Left colon (tissue), 2 donors: ENCODE measurements around the gene QRSL1. TPM values are rescaled to one million over a fixed set of nuclear protein-coding genes. Genes with fewer than 3 reads are reported as not detected.
"Not testable (repeated sequence)": the region's sequence is repeated elsewhere in the genome, so short reads cannot be mapped to it uniquely, and the experiment has no call there.

Source experiments
- ATAC-seq: fragments of 200-7000 bp; cut with Tn5 transposase; one replicate; pipeline ENCODE4 v1.9.1; 2020; ENCODE audit warnings: mild to moderate bottlenecking, moderate library complexity
- DNase-seq, 2 donors: peaks; one replicate each; pipeline ENCODE4 v3.0.0-alpha.2; 2020
- intact Hi-C, 2 donors: fragments of 100-400 bp; cut with DNase I in 1 of 2; cut with micrococcal nuclease in 1 of 2; formaldehyde crosslinking; loops; one replicate each; pipeline versions ENCODE4 v1.11.2 to v1.14.0; 2022; cut with DNase I, micrococcal nuclease
- total RNA-seq, 2 donors: library from RNA; stranded (reverse); fragmentation: NEBNext Ultra II Directional; extraction: Animal tissue kit (Norgen Biotek cat#: 25700); gene quantifications; one replicate each; pipeline ENCODE4 v1.2.1, GENCODE V29; 2021
- donor health status: DM: no; HTN: no; CAD: no.
- donor health status: DM: yes; HTN: yes; CAD: no.

QRSL1 gene
- total RNA-seq, 2 donors from 2014 or later, result 14.2 to 14.4 TPM

DNA sequence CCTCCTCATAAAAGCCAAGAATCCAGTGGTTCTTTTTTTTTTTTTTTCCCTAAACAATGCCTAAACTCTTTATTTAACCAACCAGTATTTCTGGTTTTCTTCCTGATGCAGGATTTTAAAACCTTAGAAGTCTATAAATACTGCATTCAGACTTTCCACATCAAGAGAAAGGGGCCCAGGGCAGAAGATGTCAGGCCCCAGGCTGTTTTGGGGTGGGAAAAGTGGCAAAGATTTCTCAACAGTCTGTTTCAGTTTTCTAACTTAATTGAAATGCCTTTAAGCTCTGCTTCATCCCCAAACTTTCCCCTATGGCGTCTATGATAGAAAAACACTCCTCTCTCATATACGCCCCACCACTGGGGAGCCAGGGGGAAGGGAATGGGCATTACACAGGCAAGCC, 33.1 kb downstream of the QRSL1 start:
- DNase-seq (no peak), ATAC-seq (no peak)
- intact Hi-C loops, result no loop called here

DNA sequence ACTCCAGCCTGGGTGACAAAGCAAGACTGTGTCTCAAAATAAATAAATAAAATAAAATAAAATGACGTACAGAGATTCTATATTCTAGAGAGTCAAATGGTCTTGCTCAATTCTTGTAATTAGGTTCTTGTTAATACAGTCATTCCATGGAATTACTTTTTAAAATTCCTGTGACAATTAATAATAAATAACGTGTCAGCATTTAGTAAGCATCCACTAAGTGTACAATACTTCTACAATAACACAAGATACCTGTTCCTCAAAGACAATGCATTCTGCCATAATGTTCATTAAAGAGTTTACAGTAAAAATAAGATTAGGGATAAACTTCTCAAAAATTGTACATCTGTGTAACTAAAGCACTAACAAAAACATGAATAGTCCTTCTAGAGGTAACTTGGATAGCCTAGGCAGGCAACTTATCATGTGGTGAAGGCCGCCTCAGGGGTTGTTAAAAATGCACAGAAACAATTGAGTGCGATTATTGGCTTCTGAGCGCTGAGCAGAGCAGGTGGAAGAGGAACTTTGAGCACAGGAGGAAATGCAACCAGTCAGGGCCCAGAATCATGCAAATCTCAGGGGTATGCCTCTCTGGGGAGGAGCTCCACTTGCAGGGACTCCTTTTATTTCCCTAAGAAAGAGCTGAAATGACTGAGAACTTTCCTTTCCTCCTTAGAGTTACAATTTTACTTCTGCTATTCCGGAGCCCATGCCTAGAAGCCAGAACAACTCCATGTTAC, 37.1 kb downstream of the QRSL1 start:
- ATAC-seq, result peak; percentile 38
- no peak for DNase-seq
- intact Hi-C loops, result no loop called here

DNA sequence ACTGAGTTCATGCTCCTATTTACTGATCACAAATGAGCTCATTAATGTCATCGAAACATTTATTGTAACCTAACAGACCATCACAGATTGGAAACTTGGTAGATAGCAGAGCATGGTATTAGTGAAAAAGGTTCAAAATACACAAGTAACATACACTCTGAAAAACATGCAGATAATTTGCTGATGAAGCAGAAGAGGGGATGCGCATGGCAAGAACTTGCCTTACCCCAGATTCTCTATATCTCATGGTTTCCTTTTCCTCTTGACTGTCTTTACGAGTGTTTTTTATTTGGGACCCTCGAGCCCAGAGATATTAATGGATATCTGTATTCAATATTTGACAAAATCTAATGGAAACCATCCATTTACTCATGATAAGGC, 37.6 kb downstream of the QRSL1 start:
- DNase-seq (no peak), ATAC-seq (no peak)
- intact Hi-C loops, result no loop called here

DNA sequence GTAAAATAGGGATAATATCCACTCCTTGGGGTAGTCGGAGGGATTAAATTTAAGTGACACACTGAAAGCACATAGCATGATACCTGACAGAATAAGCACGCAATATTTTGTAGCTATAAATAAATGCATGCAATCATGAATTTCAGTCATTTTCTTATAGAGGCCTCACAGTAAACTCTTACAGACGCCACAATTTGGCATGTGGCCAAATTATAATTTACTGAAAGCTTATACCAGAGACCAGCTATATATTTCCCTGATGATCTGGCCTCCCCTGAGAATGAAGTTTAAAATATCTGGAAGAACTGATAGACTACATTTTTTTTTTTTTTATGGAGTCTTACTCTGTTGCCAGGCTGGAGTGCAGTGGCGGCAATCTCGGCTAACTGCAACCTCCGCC, 40.9 kb downstream of the QRSL1 start:
- intact Hi-C loops, result no loop called here
- no peak for ATAC-seq

DNA sequence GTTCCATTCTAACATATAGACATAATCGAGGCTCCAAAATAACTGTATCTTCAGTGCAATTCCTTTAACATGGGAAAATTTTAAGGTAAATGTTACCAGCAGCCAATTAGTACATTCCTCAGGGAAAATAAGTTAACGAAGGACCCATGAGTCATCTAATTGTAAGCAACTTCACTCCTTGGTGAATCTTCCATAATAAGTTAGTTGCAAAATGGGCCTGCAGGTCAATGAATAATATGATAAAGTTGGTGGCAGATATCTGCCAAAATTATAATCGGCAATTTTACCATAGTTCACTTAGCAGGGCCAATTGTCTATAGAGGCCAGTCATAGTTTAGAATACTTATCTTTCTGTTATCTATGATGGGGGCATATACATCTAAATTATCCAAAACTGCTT, 42.3 kb downstream of the QRSL1 start:
- DNase-seq, result no peak
- intact Hi-C loops, result no loop called here
- ATAC-seq, result no peak

More for the DNA sequence above, 40.9 kb downstream of the QRSL1 start:
- no peak for DNase-seq

DNA sequence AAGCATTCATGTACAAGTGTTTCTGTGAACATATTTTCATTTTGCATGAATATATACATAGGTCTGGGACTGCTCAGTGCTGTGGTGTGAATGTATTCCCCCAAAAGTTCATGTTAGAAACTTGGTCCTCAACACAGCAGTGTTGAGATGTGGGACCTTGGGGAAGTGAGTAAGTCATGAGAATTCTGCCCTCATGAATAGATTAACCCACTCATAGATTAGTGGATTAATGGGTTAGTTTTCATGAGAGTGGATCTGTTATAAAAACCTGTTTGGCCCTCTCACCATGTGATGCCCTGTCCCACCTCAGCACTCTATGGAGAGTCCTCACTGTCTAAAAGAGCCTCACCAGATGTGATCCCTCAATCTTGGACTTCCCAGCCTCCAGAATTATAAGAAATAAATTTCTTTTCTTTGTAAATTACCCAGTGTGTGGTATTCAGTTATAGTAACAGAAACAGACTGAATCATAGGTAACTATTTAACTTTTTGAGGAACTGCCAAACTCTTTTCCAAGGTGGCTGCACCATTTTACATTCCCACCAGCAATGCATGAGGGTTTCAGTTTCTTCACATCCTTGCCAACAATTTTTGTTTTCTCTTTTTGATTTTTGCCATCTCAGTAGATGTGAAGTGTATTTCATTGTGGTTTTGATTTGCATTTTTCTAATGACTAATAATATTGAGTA, 45.3 kb downstream of the QRSL1 start:
- intact Hi-C loops, result no loop called here
- ATAC-seq, result no peak
- DNase-seq, result no peak

DNA sequence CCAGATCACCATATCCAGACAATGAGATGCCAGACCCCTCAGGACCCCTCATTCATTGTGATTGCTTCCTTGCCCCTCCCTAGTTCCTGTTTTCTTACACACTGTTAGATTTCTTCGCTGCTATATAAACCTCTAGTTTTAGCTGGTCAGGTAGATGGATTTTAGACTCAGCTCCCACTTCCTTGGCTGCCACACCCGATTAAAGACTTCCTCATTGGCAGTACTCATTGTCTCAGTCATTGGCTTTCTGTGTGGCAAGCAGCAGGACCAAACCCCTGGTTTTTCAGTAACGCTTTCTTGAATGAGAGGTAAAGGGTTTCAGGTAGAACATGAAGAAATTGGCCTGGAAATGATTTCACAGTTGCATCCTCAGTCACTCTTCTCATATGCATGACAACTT, 47.9 kb downstream of the QRSL1 start:
- DNase-seq (peak in 1 of 2 donors; percentile 40), ATAC-seq (peak; percentile 99)
- intact Hi-C loops, result no loop called here

DNA sequence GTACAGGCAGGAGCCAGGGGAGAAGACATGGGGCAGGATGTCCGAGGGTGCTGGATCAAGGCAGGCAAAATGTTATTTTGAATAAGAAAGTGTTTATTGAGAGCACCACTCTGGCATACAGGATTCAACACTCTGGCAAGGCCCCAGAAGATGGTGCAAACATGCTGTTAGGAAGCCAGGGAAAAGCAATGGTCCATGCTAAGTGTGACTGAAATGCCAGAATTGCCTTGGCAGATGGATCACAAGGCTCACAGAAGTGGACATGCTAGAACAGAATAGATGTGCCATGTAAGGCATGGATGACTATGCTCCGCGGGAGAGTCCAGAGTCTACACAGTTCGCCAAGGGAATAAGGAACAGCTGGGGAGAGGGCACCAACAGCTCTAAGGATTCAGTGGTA, 54.6 kb downstream of the QRSL1 start:
- ATAC-seq, result no peak
- intact Hi-C loops, result no loop called here
- DNase-seq, result no peak

DNA sequence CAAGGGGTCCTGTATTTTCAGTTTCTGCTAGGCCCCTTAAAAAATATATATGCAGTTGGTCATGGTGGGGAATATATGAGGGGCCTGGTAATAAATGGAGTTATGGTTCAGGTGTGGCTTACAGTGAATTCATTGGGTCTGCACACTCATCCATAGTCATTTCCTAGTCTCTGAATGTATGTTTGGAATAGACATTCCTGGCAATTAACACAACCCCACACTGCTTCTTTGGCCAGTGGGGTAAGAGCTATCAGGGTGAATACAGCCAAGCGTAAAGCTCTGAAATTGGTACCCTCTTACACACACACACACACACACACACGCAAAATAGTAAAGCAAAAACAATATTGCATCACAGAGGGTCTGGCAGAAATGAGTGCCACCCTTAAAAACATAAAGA, 56.5 kb downstream of the QRSL1 start:
- no peak for DNase-seq
- intact Hi-C loops, result no loop called here
- no peak for ATAC-seq

DNA sequence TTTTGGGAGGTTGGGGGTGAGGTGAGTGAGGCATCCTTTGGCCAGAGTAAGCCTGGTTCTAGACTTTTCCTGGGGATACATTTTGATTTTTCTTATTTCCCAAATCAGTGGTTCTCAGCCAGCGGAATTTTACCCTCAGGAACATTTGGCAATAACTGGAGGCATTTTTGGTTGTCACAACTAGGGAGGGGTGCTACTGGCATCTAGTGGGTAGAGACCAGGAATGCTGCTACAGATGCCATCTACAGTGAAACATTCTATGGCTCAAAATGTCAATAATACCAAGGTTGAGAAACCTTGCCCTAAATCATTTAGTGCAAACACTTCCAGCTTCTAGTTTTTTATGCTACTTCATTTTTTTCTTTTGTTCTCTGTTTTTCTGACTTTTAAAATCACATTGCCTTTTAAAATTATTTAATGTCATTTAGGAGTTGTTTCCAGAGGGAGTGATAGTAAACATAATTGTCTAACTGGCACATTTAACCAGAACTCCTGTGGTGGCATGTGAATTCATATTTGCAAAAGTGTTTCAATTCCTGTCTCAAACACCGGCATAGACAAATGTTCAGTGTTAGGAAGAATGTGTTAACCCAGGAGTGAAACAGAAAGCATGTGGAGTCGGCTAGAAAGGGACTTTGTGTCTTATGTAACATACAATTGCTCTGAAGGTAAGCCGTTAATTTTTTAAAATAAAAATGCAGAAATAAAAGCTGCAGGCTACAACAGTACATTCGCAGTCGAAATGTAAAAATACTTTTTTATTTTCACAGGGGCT, 59.0 kb downstream of the QRSL1 start:
- ATAC-seq (peak; percentile 65), DNase-seq (no peak)
- intact Hi-C loops, result no loop called here

DNA sequence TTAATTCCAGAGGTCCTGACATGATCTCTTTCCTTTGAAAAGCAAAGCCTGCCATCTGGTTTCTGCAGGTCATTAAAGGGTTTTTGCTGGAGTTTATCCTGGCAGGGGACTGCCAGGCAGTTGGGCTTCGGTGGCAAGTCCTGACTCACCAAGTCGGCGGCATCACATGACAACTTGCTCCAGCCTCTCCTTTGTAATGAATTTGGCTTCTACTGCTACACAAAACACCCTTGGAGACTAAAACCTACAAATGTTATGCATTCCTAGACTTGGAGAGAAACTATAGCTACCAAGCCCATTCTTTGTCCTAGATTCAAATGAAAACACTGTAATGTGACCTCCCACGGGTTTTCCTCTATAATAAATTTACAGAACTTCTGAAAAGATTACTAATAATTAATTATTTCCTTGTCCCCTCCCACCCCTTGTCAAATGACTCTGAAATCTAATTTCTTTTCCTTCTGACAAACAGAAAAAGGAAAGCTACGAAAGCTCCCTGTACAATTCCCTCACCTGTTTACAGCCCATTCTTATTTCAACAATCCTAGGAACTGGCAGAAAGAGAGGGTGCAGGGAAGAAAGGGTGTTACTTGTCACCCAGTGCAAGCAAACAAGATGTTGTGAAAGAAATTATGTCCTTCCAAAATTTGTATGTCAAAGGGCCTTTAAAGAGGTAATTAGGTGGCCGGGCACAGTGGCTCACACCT, 62.9 kb downstream of the QRSL1 start:
- ATAC-seq (peak; percentile 66), DNase-seq (peak; percentile 27 to 61)
- intact Hi-C loops, result no loop called here

DNA sequence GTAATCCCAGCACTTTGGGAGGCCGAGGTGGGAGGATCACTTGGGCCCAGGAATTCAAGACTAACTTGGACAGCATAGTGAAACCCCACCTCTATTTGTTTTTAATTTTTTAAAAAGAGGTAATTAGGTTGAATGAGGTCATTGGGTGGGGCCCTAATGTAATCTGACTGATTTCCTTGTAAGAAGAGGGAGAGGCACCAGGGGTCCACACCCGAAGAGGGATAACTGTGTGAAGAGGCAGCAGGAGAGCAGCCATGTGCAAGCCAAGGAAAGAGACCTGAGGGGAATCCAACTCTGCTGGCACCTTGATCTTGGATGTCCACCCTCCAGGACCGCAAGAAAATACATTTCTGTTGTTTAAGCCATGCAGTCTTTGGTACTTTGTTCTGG, 63.4 kb downstream of the QRSL1 start:
- no peak for DNase-seq
- intact Hi-C loops, result no loop called here
- ATAC-seq, result peak; percentile 58

DNA sequence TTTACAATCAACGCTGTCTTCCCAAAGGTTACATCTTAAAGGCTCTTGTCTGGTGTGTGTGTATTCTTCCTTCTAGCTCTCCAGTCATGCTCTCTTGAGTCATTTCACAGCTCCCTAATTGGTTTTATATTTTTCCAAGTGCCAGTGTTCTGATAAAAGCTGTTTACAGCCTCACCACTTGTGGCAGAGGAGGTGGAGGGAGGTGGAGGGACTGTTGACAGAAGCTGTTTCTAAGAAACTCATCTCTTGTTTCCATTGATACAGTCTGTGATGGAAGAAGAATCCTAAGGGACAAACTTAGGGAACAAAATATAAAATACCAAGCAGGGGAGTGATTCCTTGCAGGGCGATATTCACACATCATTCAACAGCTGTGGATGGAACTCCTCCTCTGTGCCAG, 64.0 kb downstream of the QRSL1 start:
- intact Hi-C loops, result no loop called here
- peak; percentile 12 for ATAC-seq
- DNase-seq, result no peak

DNA sequence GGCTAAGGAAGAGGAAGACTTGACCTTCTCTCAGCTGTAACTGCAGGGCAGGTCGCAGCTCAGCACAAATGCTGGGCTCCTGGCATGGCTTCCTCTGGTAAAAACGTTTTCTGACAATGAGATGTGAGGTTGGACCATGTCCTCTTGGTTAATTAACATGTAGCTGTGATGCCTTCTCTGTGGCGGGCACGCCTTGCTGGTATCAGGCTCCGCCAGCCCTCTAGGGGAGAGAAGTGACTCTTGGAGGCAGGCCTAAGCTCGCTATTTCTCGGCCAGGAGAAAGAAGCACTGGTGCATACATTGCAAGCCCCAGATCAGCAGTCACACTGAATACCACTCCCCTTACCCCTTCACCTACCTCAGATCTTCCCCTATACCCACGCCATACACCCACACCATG, 65.0 kb downstream of the QRSL1 start:
- intact Hi-C loops, result no loop called here
- ATAC-seq, result peak; percentile 51
- peak in 1 of 2 donors; percentile 18 for DNase-seq

DNA sequence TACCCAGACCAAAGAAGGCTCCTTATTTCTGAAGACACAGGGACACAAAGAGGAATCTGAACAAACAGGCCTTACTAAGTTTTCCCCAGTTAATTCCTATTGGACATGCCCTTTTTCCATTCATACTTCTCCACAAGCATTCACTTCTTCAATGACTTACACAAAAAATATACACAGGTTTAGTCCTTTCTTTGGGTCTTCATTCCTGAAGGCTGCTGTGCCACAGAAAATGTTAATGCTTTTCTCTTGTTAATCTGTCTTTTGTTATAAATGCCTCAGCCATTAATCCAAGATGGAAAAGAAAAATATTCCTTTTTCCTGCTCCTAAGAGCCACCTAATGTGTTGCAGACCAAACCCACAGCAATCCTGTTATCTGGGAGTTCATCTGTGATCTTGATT, 71.2 kb downstream of the QRSL1 start:
- ATAC-seq (no peak), DNase-seq (no peak)

DNA sequence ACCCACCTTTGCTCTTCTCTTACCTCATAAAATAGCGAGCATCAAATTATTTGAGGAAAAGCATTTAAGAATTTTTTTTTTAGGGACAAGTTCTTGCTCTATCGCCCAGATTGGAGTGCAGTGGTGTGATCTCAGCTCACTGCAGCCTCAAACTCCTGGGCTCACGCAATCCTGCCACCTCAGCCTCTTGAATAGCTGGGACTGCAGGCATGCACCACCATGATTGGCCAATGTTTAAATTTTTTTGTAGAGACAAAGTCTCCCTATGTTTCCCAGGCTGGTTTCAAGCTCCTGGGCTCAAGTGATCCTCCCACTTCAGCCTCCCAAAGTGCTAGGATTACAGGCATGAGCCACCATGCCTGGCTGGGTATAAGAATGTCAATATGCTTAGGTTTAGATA, 71.8 kb downstream of the QRSL1 start:
- DNase-seq, intact Hi-C loops, ATAC-seq: not testable (repeated sequence)

More for the DNA sequence above, 71.2 kb downstream of the QRSL1 start:
- intact Hi-C loops, result no loop called here

DNA sequence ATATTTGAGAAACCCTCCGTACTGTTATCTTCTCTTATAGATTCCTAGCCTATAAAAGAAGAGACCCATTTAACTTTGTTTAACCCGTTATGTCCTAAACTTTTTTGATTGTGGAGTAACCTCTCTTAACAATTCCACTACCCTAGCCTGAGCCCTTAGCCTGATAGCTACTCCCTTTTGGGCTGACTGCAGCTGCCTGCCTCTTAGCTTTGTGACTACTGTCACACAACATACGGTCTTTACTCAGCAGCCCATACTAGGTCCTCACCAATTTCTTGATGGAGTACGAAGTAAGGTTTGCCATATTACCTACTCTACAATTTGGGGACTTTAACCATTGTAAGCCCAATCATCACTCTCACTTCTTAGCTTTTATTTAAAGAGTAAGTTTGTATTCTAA, 72.7 kb downstream of the QRSL1 start:
- intact Hi-C loops, result no loop called here
- ATAC-seq, result peak; percentile 41
- no peak for DNase-seq

DNA sequence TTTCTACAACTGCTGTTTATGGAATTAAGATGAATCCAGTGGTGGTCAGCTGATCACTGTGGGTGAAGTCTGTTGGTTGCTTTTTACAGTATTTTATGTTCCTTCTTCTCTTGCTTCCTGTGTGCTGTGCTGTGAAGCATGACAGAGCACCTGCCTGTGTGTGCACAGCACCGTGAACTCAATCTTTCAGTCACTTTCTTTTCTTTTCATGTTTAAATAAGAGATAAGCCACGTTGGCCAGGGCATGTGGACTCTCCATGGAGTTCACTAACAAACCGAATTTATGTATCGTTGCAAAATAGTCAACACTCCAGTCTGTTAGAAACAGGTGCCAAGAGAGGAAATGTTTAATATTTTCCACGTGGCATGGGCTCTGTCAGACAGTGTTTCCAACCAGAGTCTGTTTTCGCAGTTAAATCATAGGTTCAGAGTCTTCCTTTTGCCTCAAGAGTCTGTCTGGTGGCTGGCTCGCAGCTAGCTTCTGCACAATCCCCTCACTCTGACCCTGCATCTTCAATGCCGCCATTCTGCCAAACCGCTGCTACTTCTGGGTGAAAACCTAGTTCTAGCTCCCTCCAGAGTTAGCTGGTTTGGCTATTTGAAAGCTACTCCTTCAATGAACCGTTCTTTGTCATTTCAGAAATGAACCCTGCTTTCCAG, 73.2 kb downstream of the QRSL1 start:
- DNase-seq (peak in 1 of 2 donors; percentile 20), ATAC-seq (peak; percentile 93)
- intact Hi-C loops, result no loop called here

DNA sequence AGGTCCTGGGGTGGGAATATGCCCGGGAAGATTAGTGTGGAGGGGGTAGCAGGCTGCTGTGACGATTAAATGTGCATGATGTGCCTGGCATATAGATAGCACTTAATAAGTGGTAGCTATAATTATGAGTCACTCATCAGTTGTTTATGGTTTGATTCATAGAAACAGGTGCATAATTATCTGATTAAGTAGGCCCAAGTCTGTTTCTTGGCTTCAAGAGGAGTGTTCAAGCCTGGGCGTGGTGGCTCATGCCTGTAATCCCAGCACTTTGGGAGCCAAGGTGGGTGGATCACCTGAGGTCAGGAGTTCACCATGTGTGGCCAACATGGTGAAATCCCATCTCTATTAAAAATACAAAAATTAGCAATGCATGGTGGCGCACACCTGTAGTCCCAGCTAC, 74.9 kb downstream of the QRSL1 start:
- intact Hi-C loops, result no loop called here
- no peak for DNase-seq
- no peak for ATAC-seq
